ENCODE data around the gene TMEM258. TPM values are rescaled to one million over a fixed set of nuclear protein-coding genes. Genes with fewer than 3 reads are reported as not detected.

Gene TMEM258
- total RNA-seq, 1 donor from 2014 or later, result 125 TPM

GRCh38 chr11:61776561-61777075 lies 15.8 kb downstream of the TMEM258 start:
- Mint-ChIP-seq H3K9me3 (ENCODE audit: unreplicated experiment) (no peaks in the 10 kb centered on the region), H3K4me3 (ENCODE audit: unreplicated experiment) (no peak overlapping the region), H3K27me3 (ENCODE audit: unreplicated experiment) (peaks cover 13% of the 10 kb centered on the region), H3K36me3 (ENCODE audit: low read depth, unreplicated experiment) (no peaks in the 10 kb centered on the region), H3K27ac (ENCODE audit: unreplicated experiment) (no peak overlapping the region), H3K4me1 (ENCODE audit: unreplicated experiment) (peaks cover 4% of the 10 kb centered on the region)
- TF ChIP-seq CTCF (IDR thresholded peaks at IDR 0.05; ENCODE audit: unreplicated experiment), result peak; percentile 77
- peak; percentile 80 for DNase-seq (ENCODE audit: low spot score)

DNA sequence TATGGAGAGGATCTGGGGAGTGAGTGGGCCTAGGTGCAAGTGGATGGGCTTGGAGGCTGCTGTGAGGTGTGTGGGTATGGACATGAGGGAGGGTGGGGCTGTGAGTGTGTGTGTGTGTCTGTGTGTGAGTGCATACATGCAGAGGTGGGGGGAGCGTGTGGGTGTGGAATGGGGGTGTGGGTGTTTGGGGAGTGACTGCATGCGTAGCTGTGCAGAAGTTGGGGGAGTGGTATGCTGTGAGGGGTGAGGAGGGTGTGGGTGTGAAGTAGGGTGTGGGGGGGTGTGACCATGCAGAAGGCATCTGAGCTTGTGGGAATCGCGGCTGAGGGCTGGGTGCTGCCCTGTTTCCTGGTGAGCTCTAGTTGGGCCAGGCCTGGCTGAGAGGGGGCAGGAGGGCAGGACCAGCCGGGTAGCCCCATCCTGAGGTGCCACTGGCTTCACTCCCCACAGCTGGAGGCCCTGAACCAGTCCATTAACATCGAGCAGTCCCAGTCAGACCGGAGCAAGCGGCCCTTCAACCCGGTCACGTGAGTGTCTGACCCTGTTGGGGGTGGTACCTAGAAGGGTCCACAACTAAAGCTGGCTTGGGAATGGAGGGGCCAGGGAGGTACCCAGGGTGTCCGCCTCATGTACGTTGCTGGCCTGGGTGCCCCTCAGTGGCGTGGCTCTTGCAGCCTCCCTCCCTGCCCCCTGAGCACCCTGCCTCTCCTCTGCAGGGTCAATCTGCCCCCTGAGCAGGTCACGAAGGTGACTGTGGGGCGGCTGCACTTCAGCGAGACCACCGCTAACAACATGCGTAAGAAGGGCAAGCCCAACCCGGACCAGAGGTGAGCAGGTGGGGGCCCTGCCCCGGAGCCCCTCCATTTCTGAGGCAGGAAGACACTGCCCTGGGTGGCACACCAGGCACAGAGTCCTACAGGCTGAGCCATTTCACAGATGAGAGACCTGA lies 16.5 kb downstream of the TMEM258 start:
- Mint-ChIP-seq H3K27ac (ENCODE audit: unreplicated experiment) (no peak overlapping the region), H3K9me3 (ENCODE audit: unreplicated experiment) (no peaks in the 10 kb centered on the region), H3K4me3 (ENCODE audit: unreplicated experiment) (no peak overlapping the region), H3K36me3 (ENCODE audit: low read depth, unreplicated experiment) (no peaks in the 10 kb centered on the region), H3K27me3 (ENCODE audit: unreplicated experiment) (peaks cover 13% of the 10 kb centered on the region), H3K4me1 (ENCODE audit: unreplicated experiment) (peaks cover 6% of the 10 kb centered on the region)
- TF ChIP-seq CTCF (IDR thresholded peaks at IDR 0.05; ENCODE audit: unreplicated experiment), result no peak
- DNase-seq (ENCODE audit: low spot score), result no peak

DNA sequence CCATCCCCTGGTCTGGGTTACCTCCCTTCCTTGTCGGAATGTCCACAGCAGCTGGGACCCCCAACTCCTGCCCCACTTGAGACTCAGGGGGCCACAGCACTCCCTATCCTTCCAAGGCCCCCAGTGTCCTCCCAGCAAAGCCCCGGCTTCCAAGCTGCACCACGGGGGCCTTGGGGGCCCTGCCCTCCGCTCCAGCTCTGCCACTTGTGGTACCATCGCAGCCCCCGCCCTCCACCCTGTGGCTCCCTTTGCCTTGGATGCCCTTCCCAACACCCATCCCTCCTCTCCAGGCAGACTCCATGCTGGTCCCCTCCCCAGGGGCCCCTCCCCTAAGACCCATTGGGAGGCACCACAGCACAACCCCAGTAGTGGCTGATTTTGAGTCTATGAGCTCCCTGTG lies 17.3 kb downstream of the TMEM258 start:
- Mint-ChIP-seq H3K4me3 (ENCODE audit: unreplicated experiment) (no peak overlapping the region), H3K4me1 (ENCODE audit: unreplicated experiment) (peaks cover 6% of the 10 kb centered on the region), H3K36me3 (ENCODE audit: low read depth, unreplicated experiment) (no peaks in the 10 kb centered on the region), H3K27ac (ENCODE audit: unreplicated experiment) (no peak overlapping the region), H3K27me3 (ENCODE audit: unreplicated experiment) (peaks cover 15% of the 10 kb centered on the region), H3K9me3 (ENCODE audit: unreplicated experiment) (no peaks in the 10 kb centered on the region)
- DNase-seq (ENCODE audit: low spot score), result no peak
- no peak for TF ChIP-seq CTCF (IDR thresholded peaks at IDR 0.05; ENCODE audit: unreplicated experiment)

DNA sequence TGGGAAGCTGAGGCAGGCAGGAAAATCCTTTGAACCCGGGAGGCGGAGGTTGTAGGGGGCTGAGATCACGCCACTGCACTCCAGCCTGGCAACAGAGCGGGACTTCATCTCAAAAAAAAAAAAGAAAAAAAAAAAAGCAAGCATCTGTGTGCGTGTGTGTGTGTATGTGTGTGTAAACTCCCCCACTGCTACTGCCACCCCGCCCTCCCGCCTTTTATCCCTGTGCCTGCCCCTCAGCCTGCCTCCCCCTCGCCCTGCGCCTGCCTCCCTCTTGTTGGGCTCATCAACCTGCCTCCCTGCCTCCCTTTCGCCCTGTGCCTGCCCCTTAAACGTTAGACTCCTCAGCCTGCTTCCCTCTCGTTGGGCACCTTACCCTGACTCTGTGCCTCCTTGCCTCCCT lies 18.0 kb downstream of the TMEM258 start:
- no peak for TF ChIP-seq CTCF (IDR thresholded peaks at IDR 0.05; ENCODE audit: unreplicated experiment)
- Mint-ChIP-seq H3K4me1 (ENCODE audit: unreplicated experiment) (peaks cover 6% of the 10 kb centered on the region), H3K4me3 (ENCODE audit: unreplicated experiment) (no peak overlapping the region), H3K36me3 (ENCODE audit: low read depth, unreplicated experiment) (no peaks in the 10 kb centered on the region), H3K9me3 (ENCODE audit: unreplicated experiment) (no peaks in the 10 kb centered on the region), H3K27ac (ENCODE audit: unreplicated experiment) (no peak overlapping the region), H3K27me3 (ENCODE audit: unreplicated experiment) (peaks cover 15% of the 10 kb centered on the region)
- no peak for DNase-seq (ENCODE audit: low spot score)

GRCh38 chr11:61773809-61774208 lies 18.6 kb downstream of the TMEM258 start:
- no peak for DNase-seq (ENCODE audit: low spot score)
- no peak overlapping the region for H3K27ac Mint-ChIP-seq (ENCODE audit: unreplicated experiment)
- peaks cover 15% of the 10 kb centered on the region for H3K27me3 Mint-ChIP-seq (ENCODE audit: unreplicated experiment)
- no peak overlapping the region for H3K4me3 Mint-ChIP-seq (ENCODE audit: unreplicated experiment)
- H3K4me1 Mint-ChIP-seq (ENCODE audit: unreplicated experiment), result peaks cover 6% of the 10 kb centered on the region
- no peaks in the 10 kb centered on the region for H3K9me3 Mint-ChIP-seq (ENCODE audit: unreplicated experiment)
- no peaks in the 10 kb centered on the region for H3K36me3 Mint-ChIP-seq (ENCODE audit: low read depth, unreplicated experiment)
- TF ChIP-seq CTCF (IDR thresholded peaks at IDR 0.05; ENCODE audit: unreplicated experiment), result no peak

All from endothelial cell (in vitro differentiated cells).